ENCODE data around the gene RFC4. TPM values are rescaled to one million over a fixed set of nuclear protein-coding genes. Genes with fewer than 3 reads are reported as not detected.

RFC4 gene
- polyA plus RNA-seq, 3 donors, result 3.9 to 6.2 (median 4.6) TPM

DNA sequence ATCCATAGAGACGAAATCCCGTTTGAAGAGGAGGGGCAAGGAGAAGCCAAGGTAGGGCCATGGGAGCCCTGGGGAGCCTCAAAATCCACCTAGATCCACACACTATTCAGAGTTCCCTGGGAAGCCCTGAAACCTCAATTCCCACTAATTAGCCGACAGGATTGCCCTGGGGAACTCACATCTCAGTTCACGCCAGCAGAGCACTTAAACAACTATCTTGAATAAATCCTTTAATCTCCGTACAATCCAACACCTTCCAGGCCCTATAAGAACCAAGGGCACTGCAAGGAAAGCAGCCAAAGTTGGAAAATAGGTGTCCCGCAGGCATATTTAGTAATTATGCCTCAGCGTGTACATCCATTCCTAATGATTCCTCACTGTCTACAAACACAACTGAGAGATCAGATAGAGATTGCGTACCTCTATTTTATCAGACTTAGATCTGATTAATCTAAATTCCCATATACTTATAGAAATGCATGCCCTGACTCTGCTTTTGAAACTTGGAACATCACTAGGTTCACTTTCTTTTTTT lies 48.5 kb downstream of the RFC4 start:
- Histone ChIP-seq H3K36me3 (replicated peaks in 1 of 2; ENCODE audit: control insufficient read depth in 1 of 2, insufficient read depth in 2 of 2, low read length in 2 of 2) (no peaks in the 10 kb centered on the region), H3K4me1 (ENCODE audit: control insufficient read depth in 1 of 2, insufficient read depth in 2 of 2, low read length in 2 of 2) (no peaks in the 10 kb centered on the region), H3K9ac (ENCODE audit: insufficient read depth, low read length, poor library complexity, severe bottlenecking) (no peak overlapping the region), H4K20me1 (ENCODE audit: insufficient read depth, low read length) (no peaks in the 10 kb centered on the region), H3K4me3 (replicated peaks in 1 of 3; ENCODE audit: low read depth in 2 of 3, low read length in 3 of 3) (no peak overlapping the region), H3K4me2 (replicated peaks; ENCODE audit: extremely low read depth, low read length, poor library complexity, severe bottlenecking) (no peak overlapping the region), H3K27ac (ENCODE audit: low read depth in 1 of 2, low read length in 2 of 2) (no peak overlapping the region), H3K79me2 (ENCODE audit: insufficient read depth, low read length) (no peaks in the 10 kb centered on the region), H3K27me3 (ENCODE audit: control insufficient read depth in 2 of 2, insufficient read depth in 2 of 2, low read length in 2 of 2) (no peaks in the 10 kb centered on the region), H2AFZ (ENCODE audit: insufficient read depth, low read depth, low read length, poor library complexity, severe bottlenecking) (no peak overlapping the region), H3K9me3 (replicated peaks in 1 of 2; ENCODE audit: control insufficient read depth in 1 of 2, insufficient read depth in 1 of 2, low read length in 2 of 2) (no peaks in the 10 kb centered on the region)
- DNase-seq, result no peak
- H3K27ac Mint-ChIP-seq, result no peak overlapping the region
- no peaks in the 10 kb centered on the region for H3K36me3 Mint-ChIP-seq
- WGBS (ENCODE audit: insufficient coverage), result 94% methylated on average over 3 of the region's 8 CpGs
- H3K4me3 Mint-ChIP-seq, result peak overlapping the region in 1 of 2 donors; percentile 4
- H3K27me3 Mint-ChIP-seq (ENCODE audit: low read depth in 3 of 3), result peaks cover 0 to 6% (median 2%) of the 10 kb centered on the region in 3 donors
- TF ChIP-seq CTCF (IDR thresholded peaks at IDR 0.05), result no peak
- peaks cover 4% of the 10 kb centered on the region for H3K4me1 Mint-ChIP-seq
- no peaks in the 10 kb centered on the region for H3K9me3 Mint-ChIP-seq
- intact Hi-C loops (cut with micrococcal nuclease), result no loop called here

DNA sequence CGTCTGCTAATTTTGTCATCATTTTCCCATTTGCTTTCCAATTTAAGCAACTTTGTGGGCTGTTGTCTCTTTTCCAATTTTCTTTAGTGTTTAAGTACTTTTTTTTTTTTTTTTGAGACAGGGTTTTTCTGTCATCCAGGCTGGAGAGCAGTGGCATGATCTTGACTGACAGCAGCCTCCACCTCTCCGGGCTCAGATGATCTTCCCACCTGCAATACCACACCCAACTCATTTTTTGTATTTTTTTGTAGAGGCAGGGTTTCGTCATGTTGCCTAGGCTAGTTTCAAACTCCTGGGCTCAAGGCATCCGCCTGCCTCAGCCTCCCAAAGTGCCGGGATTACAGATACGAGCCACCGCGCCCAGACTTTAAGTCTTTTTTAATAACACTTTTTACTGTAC lies 49.1 kb downstream of the RFC4 start:
- Histone ChIP-seq H3K4me3 (replicated peaks in 1 of 3; ENCODE audit: low read depth in 2 of 3, low read length in 3 of 3) (no peak overlapping the region), H2AFZ (ENCODE audit: insufficient read depth, low read depth, low read length, poor library complexity, severe bottlenecking) (no peak overlapping the region), H4K20me1 (ENCODE audit: insufficient read depth, low read length) (no peaks in the 10 kb centered on the region), H3K27ac (ENCODE audit: low read depth in 1 of 2, low read length in 2 of 2) (no peak overlapping the region), H3K36me3 (replicated peaks in 1 of 2; ENCODE audit: control insufficient read depth in 1 of 2, insufficient read depth in 2 of 2, low read length in 2 of 2) (no peaks in the 10 kb centered on the region), H3K4me1 (ENCODE audit: control insufficient read depth in 1 of 2, insufficient read depth in 2 of 2, low read length in 2 of 2) (no peaks in the 10 kb centered on the region), H3K9ac (ENCODE audit: insufficient read depth, low read length, poor library complexity, severe bottlenecking) (no peak overlapping the region), H3K9me3 (replicated peaks in 1 of 2; ENCODE audit: control insufficient read depth in 1 of 2, insufficient read depth in 1 of 2, low read length in 2 of 2) (no peaks in the 10 kb centered on the region), H3K27me3 (ENCODE audit: control insufficient read depth in 2 of 2, insufficient read depth in 2 of 2, low read length in 2 of 2) (no peaks in the 10 kb centered on the region), H3K4me2 (replicated peaks; ENCODE audit: extremely low read depth, low read length, poor library complexity, severe bottlenecking) (no peak overlapping the region), H3K79me2 (ENCODE audit: insufficient read depth, low read length) (no peaks in the 10 kb centered on the region)
- Mint-ChIP-seq H3K9me3 (no peaks in the 10 kb centered on the region), H3K4me1 (peaks cover 4% of the 10 kb centered on the region), H3K4me3 (no peak overlapping the region), H3K27ac (no peak overlapping the region), H3K27me3 (ENCODE audit: low read depth in 3 of 3) (peaks cover 0 to 6% (median 2%) of the 10 kb centered on the region in 3 donors), H3K36me3 (no peaks in the 10 kb centered on the region)
- intact Hi-C loops (cut with micrococcal nuclease), result no loop called here
- WGBS (ENCODE audit: insufficient coverage), result no CpG with 5 or more reads among the region's 8 CpGs
- DNase-seq, result no peak
- TF ChIP-seq CTCF (IDR thresholded peaks at IDR 0.05), result no peak

Measured in CD14-positive monocyte (primary cell).